Measurements from ENCODE around the gene CYP27C1.

Gene CYP27C1

GRCh38 chr2:127149384-127149783 is 70.7 kb downstream of the CYP27C1 start:
- no peak for DNase-seq

- DNase-seq, result no peak
Measured at GRCh38 chr2:127146820-127147502, 73.1 kb downstream of the CYP27C1 start.

- no peak for DNase-seq
Measured at GRCh38 chr2:127146071-127146725, 73.9 kb downstream of the CYP27C1 start.

GRCh38 chr2:127145280-127145895 is 74.7 kb downstream of the CYP27C1 start:
- no peak for DNase-seq

DNA sequence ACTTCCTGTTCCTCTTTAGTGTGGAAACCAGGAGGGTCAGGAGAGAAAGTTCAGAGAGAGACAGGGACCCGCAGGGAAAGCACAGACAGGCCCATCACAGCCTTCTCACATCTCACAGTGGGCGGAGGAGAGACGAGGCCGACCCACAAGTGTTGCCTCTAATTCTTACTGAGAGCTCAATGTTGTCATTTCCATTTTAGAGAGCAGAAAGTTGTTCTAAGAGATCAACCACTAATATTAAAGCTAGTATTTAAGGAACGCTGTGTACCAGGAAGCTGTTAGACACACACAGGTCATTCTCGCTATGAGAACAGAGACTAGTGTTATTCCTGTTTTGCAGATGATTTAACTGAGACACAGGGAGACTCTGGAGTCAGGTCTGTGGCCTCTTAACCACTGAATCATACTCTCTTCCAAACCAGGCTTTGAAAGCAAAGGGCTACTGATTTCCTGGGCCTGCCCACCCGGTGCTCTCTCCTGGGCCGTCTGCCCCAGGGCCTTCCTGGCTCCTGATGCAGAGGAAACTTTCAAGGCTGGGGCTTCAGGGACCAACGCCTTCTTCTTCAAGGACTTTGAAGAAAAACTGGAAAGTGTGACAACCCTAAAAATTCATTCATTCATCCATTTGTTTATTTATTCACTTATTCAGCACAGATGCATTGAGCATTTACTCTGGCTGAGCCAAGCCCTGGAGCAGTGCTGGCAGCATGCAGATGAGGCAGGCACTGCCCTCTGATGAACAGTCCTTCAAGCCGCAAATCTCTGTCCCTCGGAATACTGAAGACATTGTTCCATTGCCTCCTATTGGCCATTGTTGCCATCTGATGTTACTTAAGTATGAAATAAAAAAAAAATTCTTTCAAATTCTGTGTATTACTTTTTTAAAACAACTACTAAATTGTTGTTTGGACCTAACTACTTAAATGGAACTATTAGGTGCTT is 76.0 kb downstream of the CYP27C1 start:
- no peak for DNase-seq

- DNase-seq, result no peak
Measured at GRCh38 chr2:127142663-127143630, 77.2 kb downstream of the CYP27C1 start.

GRCh38 chr2:127140538-127140937 is 79.6 kb downstream of the CYP27C1 start:
- no peak for DNase-seq

- no peak for DNase-seq
Measured at GRCh38 chr2:127139766-127140165, 80.3 kb downstream of the CYP27C1 start.

- no peak for DNase-seq
Measured at GRCh38 chr2:127138281-127138680, 81.8 kb downstream of the CYP27C1 start.

DNA sequence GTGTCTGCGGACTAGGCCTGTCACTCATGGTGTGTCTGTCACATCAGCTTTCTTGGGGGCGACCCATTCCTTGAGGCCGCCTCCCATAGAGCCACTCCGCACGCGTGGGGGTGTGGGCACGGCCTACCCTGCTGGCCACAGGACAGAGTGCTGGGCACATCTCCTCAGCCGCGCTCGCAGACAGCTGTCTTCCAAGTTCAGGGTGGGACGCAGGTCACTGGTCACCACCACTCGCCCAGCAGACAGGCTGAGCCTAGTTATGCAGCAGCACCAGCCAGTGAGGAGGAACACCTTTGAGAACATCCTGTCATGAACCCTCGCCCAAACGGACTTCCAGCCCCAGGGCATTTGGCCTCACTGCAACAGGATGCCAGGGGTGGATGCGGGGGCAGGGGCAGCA is 82.4 kb downstream of the CYP27C1 start:
- no peak for DNase-seq

DNA sequence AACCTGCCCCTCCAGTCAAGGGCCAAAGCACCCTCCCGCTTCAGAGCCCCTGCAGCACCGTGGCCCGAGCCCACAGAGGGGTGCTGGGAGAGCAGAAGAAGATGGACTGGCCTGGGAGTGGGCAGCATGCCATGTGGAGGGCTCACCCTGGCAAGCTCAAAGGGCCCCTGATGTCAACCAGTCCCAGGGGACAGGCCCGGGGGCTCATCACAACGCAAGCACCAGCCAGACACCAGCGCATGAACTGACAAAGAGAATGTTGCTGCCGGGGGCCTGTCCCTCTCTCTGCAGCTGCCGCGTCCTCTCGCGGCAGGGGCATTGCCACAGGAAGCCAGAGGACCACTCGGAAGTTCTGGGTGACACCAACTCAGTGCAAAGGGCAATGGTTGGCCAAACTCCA is 82.9 kb downstream of the CYP27C1 start:
- no peak for DNase-seq

GRCh38 chr2:127134833-127135830 is 85.0 kb downstream of the CYP27C1 start:
- no peak for DNase-seq

DNA sequence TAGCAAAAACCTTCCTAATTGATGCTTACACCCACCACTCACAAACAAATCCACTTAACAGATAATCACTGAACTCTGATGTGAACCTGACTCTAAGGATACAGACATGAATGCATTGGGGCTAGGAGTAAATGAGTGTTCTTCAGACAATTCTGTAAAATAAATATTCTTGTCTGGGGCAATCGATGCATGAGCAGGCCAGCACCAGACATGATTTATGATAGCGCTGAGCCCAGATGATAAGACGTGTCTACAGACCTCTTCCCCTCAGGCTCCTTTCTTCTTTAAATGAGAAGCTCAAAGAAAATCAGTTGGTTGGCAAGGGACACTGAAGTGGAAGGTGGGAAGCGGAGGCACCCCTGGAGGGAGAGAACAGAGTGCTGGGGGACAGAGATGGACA is 85.9 kb downstream of the CYP27C1 start:
- no peak for DNase-seq
